Smooth muscle cell (in vitro differentiated cells): ENCODE data around the gene SCRN2. TPM values are rescaled to one million over a fixed set of nuclear protein-coding genes. Genes with fewer than 3 reads are reported as not detected.

ENCODE experiments used
- DNase-seq: peaks from one replicate; lab custom pipeline; 2025; ENCODE audit not compliant: unreplicated experiment; lab: John Stamatoyannopoulos, UW
- H2AFZ ChIP-seq: fragments of 200-600 bp; sonication (generic); 2 replicates; pipeline ENCODE4 v1.6.0; 2016; ENCODE audit warnings: antibody characterized with exemption, low read depth, mild to moderate bottlenecking
- H3F3A ChIP-seq: fragments of 200-600 bp; sonication (generic); 2 replicates; pipeline ENCODE4 v1.6.0; 2017; ENCODE audit warnings: antibody characterized with exemption, low read depth
- H3K27ac ChIP-seq: fragments of 200-600 bp; sonication (generic); 2 replicates; pipeline ENCODE4 v1.5.1; 2016; ENCODE audit warnings: low read depth, mild to moderate bottlenecking
- H3K27me3 ChIP-seq: fragments of 200-600 bp; sonication (generic); 2 replicates; pipeline ENCODE4 v1.6.1; 2016; ENCODE audit warnings: low read depth, mild to moderate bottlenecking
- H3K36me3 ChIP-seq: fragments of 200-600 bp; sonication (generic); 2 replicates; pipeline ENCODE4 v1.5.1; 2016; ENCODE audit warnings: low read depth
- H3K4me1 ChIP-seq: fragments of 200-600 bp; sonication (generic); 2 replicates; pipeline ENCODE4 v1.5.1; 2016; ENCODE audit warnings: low read depth
- H3K4me2 ChIP-seq: fragments of 200-600 bp; sonication (generic); 2 replicates; pipeline ENCODE4 v1.6.0; 2016; ENCODE audit warnings: mild to moderate bottlenecking
- H3K4me3 ChIP-seq: fragments of 200-600 bp; sonication (generic); 2 replicates; pipeline ENCODE4 v1.5.1; 2016; ENCODE audit warnings: mild to moderate bottlenecking
- H3K79me2 ChIP-seq: fragments of 200-600 bp; sonication (generic); 2 replicates; pipeline ENCODE4 v1.6.0; 2016; ENCODE audit warnings: low read depth, mild to moderate bottlenecking
- H3K9ac ChIP-seq: fragments of 200-600 bp; sonication (generic); 2 replicates; pipeline ENCODE4 v1.6.0; 2016; ENCODE audit warnings: low read depth
- H3K9me3 ChIP-seq: fragments of 200-600 bp; sonication (generic); replicated peaks from 2 replicates; pipeline ENCODE4 v1.5.1; 2016; ENCODE audit warnings: low read depth
- H4K20me1 ChIP-seq: fragments of 200-600 bp; sonication (generic); 2 replicates; pipeline ENCODE4 v1.6.0; 2016; ENCODE audit warnings: low read depth
- CTCF ChIP-seq: fragments of 200-600 bp; sonication (generic); IDR thresholded peaks from 2 replicates; pipeline ENCODE4 v1.5.1; 2017; ENCODE audit warnings: borderline replicate concordance, mild to moderate bottlenecking, antibody characterized with exemption; ENCODE audit not compliant: insufficient read depth, poor library complexity, severe bottlenecking
- WGBS: methylation state at CpG from one replicate; pipeline ENCODE4 v1.1.7; 2016; ENCODE audit warnings: low lambda C conversion rate; 5-methylcytosine and 5-hydroxymethylcytosine counted together
- polyA plus RNA-seq: library from polyadenylated mRNA; unstranded; fragments of >200 nt; fragmentation: Nextera tagmentation; extraction: Ambion mirVana; gene quantifications from 2 replicates; pipeline ENCODE4 v1.2.1, GENCODE V29; 2016
- total RNA-seq: library from RNA; depleted of rRNA; stranded (reverse); fragments of >200 nt; gene quantifications from 2 replicates; pipeline ENCODE4 v1.2.3, GENCODE V29; 2014

The SCRN2 gene
- total and polyA plus RNA-seq, 2 experiments from 2014 or later = 16.0 to 49.4 TPM

- WGBS = 83% methylated on average over 4 of the region's 4 CpGs
Observed at GRCh38 chr17:47844814-47845715, 4.0 kb upstream of the SCRN2 start.

GRCh38 chr17:47844227-47844626, 3.2 kb upstream of the SCRN2 start:
- 40% methylated on average over 5 of the region's 5 CpGs for WGBS
- no peaks in the 10 kb centered on the region for H3K27me3 ChIP-seq
- H3K9ac ChIP-seq = no peak overlapping the region
- TF ChIP-seq CTCF = no peak
- H3K9me3 ChIP-seq = no peaks in the 10 kb centered on the region
- peaks cover 7% of the 10 kb centered on the region for H3F3A ChIP-seq
- H3K4me2 ChIP-seq = no peak overlapping the region
- peaks cover 31% of the 10 kb centered on the region for H4K20me1 ChIP-seq
- no peaks in the 10 kb centered on the region for H3K36me3 ChIP-seq
- DNase-seq = no peak
- H3K4me3 ChIP-seq = no peak overlapping the region
- H3K79me2 ChIP-seq = peaks cover 42% of the 10 kb centered on the region
- H3K4me1 ChIP-seq = peaks cover 34% of the 10 kb centered on the region
- H2AFZ ChIP-seq = no peak overlapping the region
- H3K27ac ChIP-seq = no peak overlapping the region

More at GRCh38 chr17:47844814-47845715, 4.0 kb upstream of the SCRN2 start:
- Histone ChIP-seq H3F3A (peaks cover 7% of the 10 kb centered on the region), H3K4me1 (peaks cover 30% of the 10 kb centered on the region), H3K36me3 (no peaks in the 10 kb centered on the region), H4K20me1 (peaks cover 40% of the 10 kb centered on the region), H3K9ac (no peak overlapping the region), H2AFZ (no peak overlapping the region), H3K79me2 (peaks cover 44% of the 10 kb centered on the region), H3K9me3 (no peaks in the 10 kb centered on the region), H3K4me2 (peak overlapping the region; percentile 20), H3K27ac (no peak overlapping the region), H3K4me3 (no peak overlapping the region), H3K27me3 (no peaks in the 10 kb centered on the region)
- TF ChIP-seq CTCF = peak; percentile 33
- DNase-seq = no peak

- no peak overlapping the region for H3K9ac ChIP-seq
- 24% methylated on average over 6 of the region's 6 CpGs for WGBS
- peaks cover 7% of the 10 kb centered on the region for H3F3A ChIP-seq
- peaks cover 34% of the 10 kb centered on the region for H3K79me2 ChIP-seq
- H3K4me1 ChIP-seq = peaks cover 34% of the 10 kb centered on the region
- H4K20me1 ChIP-seq = peaks cover 23% of the 10 kb centered on the region
- H3K27me3 ChIP-seq = no peaks in the 10 kb centered on the region
- no peak for DNase-seq
- TF ChIP-seq CTCF = no peak
- no peaks in the 10 kb centered on the region for H3K9me3 ChIP-seq
- H3K36me3 ChIP-seq = no peaks in the 10 kb centered on the region
- no peak overlapping the region for H3K27ac ChIP-seq
- no peak overlapping the region for H2AFZ ChIP-seq
- no peak overlapping the region for H3K4me3 ChIP-seq
- peak overlapping the region; percentile 20 for H3K4me2 ChIP-seq
Observed at GRCh38 chr17:47843391-47843730, 2.3 kb upstream of the SCRN2 start.
